Keratinocyte (primary cell): ENCODE measurements around the gene TOM1L2. TPM values are rescaled to one million over a fixed set of nuclear protein-coding genes. Genes with fewer than 3 reads are reported as not detected.

ENCODE experiments used
- DNase-seq: peaks from one replicate; pipeline ENCODE4 v3.0.0-alpha.2; 2011; ENCODE audit warnings: low read depth, missing footprints, low spot score
- FAIRE-seq: peaks from 2 replicates; lab custom pipeline; 2011; peaks lifted over from hg19 to GRCh38; lab: Jason Lieb, UNC
- H2AFZ ChIP-seq: 2 replicates; pipeline ENCODE4 v1.6.0; 2012; ENCODE audit warnings: low read length, control low read depth, inconsistent platforms; ENCODE audit not compliant: control insufficient read depth
- H3K27ac ChIP-seq: 2 replicates; pipeline ENCODE4 v1.5.1; 2011; ENCODE audit warnings: low read length; ENCODE audit not compliant: control insufficient read depth, insufficient read depth
- H3K27me3 ChIP-seq: 3 replicates; pipeline ENCODE4 v1.6.0; 2011; ENCODE audit warnings: low read length; ENCODE audit not compliant: control insufficient read depth, insufficient read depth; ENCODE audit errors: extremely low read depth
- H3K36me3 ChIP-seq, 2 experiments: 2 replicates in 1 of 2; 3 replicates in 1 of 2; pipeline ENCODE4 v1.5.1; 2011; ENCODE audit warnings: low read length in 2 of 2, mild to moderate bottlenecking in 1 of 2; ENCODE audit not compliant: control insufficient read depth in 2 of 2, insufficient read depth in 2 of 2; ENCODE audit errors: extremely low read depth in 1 of 2
- H3K4me1 ChIP-seq: 3 replicates; pipeline ENCODE4 v1.5.1; 2011; ENCODE audit warnings: low read length; ENCODE audit not compliant: control insufficient read depth, insufficient read depth; ENCODE audit errors: extremely low read depth
- H3K4me2 ChIP-seq: 3 replicates; pipeline ENCODE4 v1.6.0; 2011; ENCODE audit warnings: low read depth, low read length; ENCODE audit not compliant: control insufficient read depth, insufficient read depth; ENCODE audit errors: extremely low read depth
- H3K4me3 ChIP-seq, 3 experiments: fragments of 200-600 bp in 1 of 3; sonication (generic) in 1 of 3; 2 replicates in 2 of 3; 3 replicates in 1 of 3; pipeline ENCODE4 v1.5.1; 2011 to 2016; ENCODE audit warnings: low read length in 3 of 3, mild to moderate bottlenecking in 3 of 3, control low read depth in 2 of 3, inconsistent platforms in 1 of 3, low read depth in 1 of 3, mixed read lengths in 1 of 3, mixed run types in 1 of 3, moderate library complexity in 1 of 3; ENCODE audit not compliant: control insufficient read depth in 2 of 3, insufficient read depth in 2 of 3; ENCODE audit errors: extremely low read depth in 1 of 3
- H3K79me2 ChIP-seq: 2 replicates; pipeline ENCODE4 v1.6.0; 2012; ENCODE audit warnings: low read length; ENCODE audit not compliant: control insufficient read depth, insufficient read depth
- H3K9ac ChIP-seq: 3 replicates; pipeline ENCODE4 v1.6.0; 2011; ENCODE audit warnings: low read length; ENCODE audit not compliant: control insufficient read depth, insufficient read depth; ENCODE audit errors: extremely low read depth
- H3K9me1 ChIP-seq: 3 replicates; pipeline ENCODE4 v1.6.0; 2011; ENCODE audit warnings: low read length; ENCODE audit not compliant: control insufficient read depth, insufficient read depth; ENCODE audit errors: extremely low read depth
- H3K9me3 ChIP-seq: 2 replicates; pipeline ENCODE4 v1.5.1; 2012; ENCODE audit warnings: low read depth, low read length; ENCODE audit not compliant: control insufficient read depth
- H4K20me1 ChIP-seq: 3 replicates; pipeline ENCODE4 v1.6.0; 2011; ENCODE audit warnings: low read length; ENCODE audit not compliant: control insufficient read depth, insufficient read depth; ENCODE audit errors: extremely low read depth
- EZH2 ChIP-seq: IDR thresholded peaks from one replicate; pipeline ENCODE4 v1.6.1; 2012; ENCODE audit warnings: inconsistent platforms, mild to moderate bottlenecking, low read length, moderate library complexity
- dilution Hi-C: fragments of 300-500 bp; cut with MboI; formaldehyde crosslinking; loops from one replicate; pipeline ENCODE4 v1.7.0; 2020; ENCODE audit warnings: low sequenced_read_pairs; ENCODE audit not compliant: extremely low pct_ligation_motif_present
- polyA plus RNA-seq, 5 experiments: library from polyadenylated mRNA; depleted of rRNA in 3 of 5; stranded (reverse) in 3 of 5; stranded (forward) in 1 of 5; unstranded in 1 of 5; fragments of >200 nt; gene quantifications; 1 replicate in 1 of 5; 2 replicates in 3 of 5; 3 replicates in 1 of 5; pipeline versions ENCODE4 v1.2.1 to v1.2.3, GENCODE V29; 2011 to 2012; ENCODE audit warnings: missing spikeins in 2 of 5, low read depth in 1 of 5, low replicate concordance in 1 of 5
- TF ChIP-seq, protein P1 (sequence below), 3 experiments: IDR thresholded peaks in 1 of 3; conservative IDR thresholded peaks in 1 of 3; optimal IDR thresholded peaks in 1 of 3; 2 replicates in 2 of 3; 3 replicates in 1 of 3; pipeline versions ENCODE3 to v1.5.1; 2011; ENCODE audit warnings: low read length in 3 of 3, mild to moderate bottlenecking in 3 of 3, moderate library complexity in 2 of 3, control low read depth in 1 of 3, inconsistent platforms in 1 of 3; ENCODE audit not compliant: insufficient read depth in 2 of 3; ENCODE audit errors: extremely low read depth in 1 of 3

TOM1L2 gene
- polyA plus RNA-seq, 1 donor (not counting 4 experiments of a cell fraction or from before 2014, with no cell fraction given): 36.3 TPM

GRCh38 chr17:17926036-17926435 is 46.2 kb downstream of the TOM1L2 start:
- H3K36me3 ChIP-seq: no peaks in the 10 kb centered on the region
- no peak overlapping the region for H2AFZ ChIP-seq
- no peak overlapping the region for H3K4me3 ChIP-seq
- DNase-seq: no peak
- H4K20me1 ChIP-seq: no peaks in the 10 kb centered on the region
- no peaks in the 10 kb centered on the region for H3K27me3 ChIP-seq
- peaks cover 2% of the 10 kb centered on the region for H3K9me1 ChIP-seq
- H3K4me2 ChIP-seq: no peak overlapping the region
- no peak overlapping the region for H3K27ac ChIP-seq
- no peak overlapping the region for H3K9ac ChIP-seq
- H3K4me1 ChIP-seq: peaks cover 47% of the 10 kb centered on the region
- no peaks in the 10 kb centered on the region for H3K9me3 ChIP-seq
- dilution Hi-C loops: no loop called here
- FAIRE-seq: no peak
- H3K79me2 ChIP-seq: peaks cover 46% of the 10 kb centered on the region
- TF ChIP-seq, protein P1, sequence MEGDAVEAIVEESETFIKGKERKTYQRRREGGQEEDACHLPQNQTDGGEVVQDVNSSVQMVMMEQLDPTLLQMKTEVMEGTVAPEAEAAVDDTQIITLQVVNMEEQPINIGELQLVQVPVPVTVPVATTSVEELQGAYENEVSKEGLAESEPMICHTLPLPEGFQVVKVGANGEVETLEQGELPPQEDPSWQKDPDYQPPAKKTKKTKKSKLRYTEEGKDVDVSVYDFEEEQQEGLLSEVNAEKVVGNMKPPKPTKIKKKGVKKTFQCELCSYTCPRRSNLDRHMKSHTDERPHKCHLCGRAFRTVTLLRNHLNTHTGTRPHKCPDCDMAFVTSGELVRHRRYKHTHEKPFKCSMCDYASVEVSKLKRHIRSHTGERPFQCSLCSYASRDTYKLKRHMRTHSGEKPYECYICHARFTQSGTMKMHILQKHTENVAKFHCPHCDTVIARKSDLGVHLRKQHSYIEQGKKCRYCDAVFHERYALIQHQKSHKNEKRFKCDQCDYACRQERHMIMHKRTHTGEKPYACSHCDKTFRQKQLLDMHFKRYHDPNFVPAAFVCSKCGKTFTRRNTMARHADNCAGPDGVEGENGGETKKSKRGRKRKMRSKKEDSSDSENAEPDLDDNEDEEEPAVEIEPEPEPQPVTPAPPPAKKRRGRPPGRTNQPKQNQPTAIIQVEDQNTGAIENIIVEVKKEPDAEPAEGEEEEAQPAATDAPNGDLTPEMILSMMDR (optimal IDR thresholded peaks at IDR 0.05 in 1 of 3, IDR thresholded peaks at IDR 0.05 in 1 of 3, conservative IDR thresholded peaks at IDR 0.05 in 1 of 3; ENCODE audit: extremely low read depth in 1 of 3, insufficient read depth in 2 of 3, low read length in 3 of 3): no peak
- no peak for TF ChIP-seq EZH2

- Histone ChIP-seq H3K9ac (no peak overlapping the region), H3K79me2 (peaks cover 41% of the 10 kb centered on the region), H3K9me3 (no peaks in the 10 kb centered on the region), H3K4me2 (no peak overlapping the region), H3K27me3 (no peaks in the 10 kb centered on the region), H3K4me3 (no peak overlapping the region), H3K4me1 (peaks cover 52% of the 10 kb centered on the region), H4K20me1 (no peaks in the 10 kb centered on the region), H3K27ac (no peak overlapping the region), H2AFZ (no peak overlapping the region), H3K36me3 (no peaks in the 10 kb centered on the region), H3K9me1 (peaks cover 2% of the 10 kb centered on the region)
- DNase-seq: no peak
- no peak for FAIRE-seq
- dilution Hi-C loops: no loop called here
- TF ChIP-seq EZH2: no peak
- TF ChIP-seq, protein P1 (optimal IDR thresholded peaks at IDR 0.05 in 1 of 3, IDR thresholded peaks at IDR 0.05 in 1 of 3, conservative IDR thresholded peaks at IDR 0.05 in 1 of 3; ENCODE audit: extremely low read depth in 1 of 3, insufficient read depth in 2 of 3, low read length in 3 of 3): no peak
Measured at GRCh38 chr17:17924857-17925250, 47.3 kb downstream of the TOM1L2 start.
